H1 (cell line): ENCODE measurements around the gene NOP9. TPM values are rescaled to one million over a fixed set of nuclear protein-coding genes. Genes with fewer than 3 reads are reported as not detected.
A peak's percentile ranks its signal among the peaks of the same experiment; 100 is the strongest.

Experiments
- CTCF ChIA-PET: fragments of 300-600 bp; sonication (Branson Sonifier 250); formaldehyde crosslinking; loops from one replicate; lab custom pipeline; 2021; ENCODE audit not compliant: partially characterized antibody; lab: Charles Lee
- POLR2A ChIA-PET: fragments of 300-600 bp; sonication (Branson Sonifier 250); formaldehyde crosslinking; loops from one replicate; lab custom pipeline; 2021; ENCODE audit warnings: inconsistent platforms; ENCODE audit not compliant: partially characterized antibody; lab: Charles Lee
- DNase-seq, 2 experiments: peaks; one replicate each; pipeline versions ENCODE4 v3.0.0 to v3.0.0-alpha.2; 2010 to 2022; ENCODE audit warnings: low spot score in 2 of 2, low read depth in 1 of 2, mixed read lengths in 1 of 2
- FAIRE-seq: peaks from 2 replicates; lab custom pipeline; 2011; peaks lifted over from hg19 to GRCh38; lab: Jason Lieb, UNC
- H2AFZ ChIP-seq: 2 replicates; pipeline ENCODE4 v1.8.1; 2012; ENCODE audit warnings: low read length, inconsistent platforms
- H2AK5ac ChIP-seq: 2 replicates; pipeline ENCODE4 v1.6.1; 2013; ENCODE audit warnings: low read depth, low read length
- H2BK120ac ChIP-seq: replicated peaks from 2 replicates; pipeline ENCODE3; 2013; ENCODE audit warnings: low read depth, low read length, inconsistent platforms
- H2BK12ac ChIP-seq: 2 replicates; pipeline ENCODE4 v1.6.1; 2013; ENCODE audit warnings: low read depth, low read length
- H2BK15ac ChIP-seq: 2 replicates; pipeline ENCODE4 v1.6.1; 2013; ENCODE audit warnings: low read length
- H2BK20ac ChIP-seq: 2 replicates; pipeline ENCODE4 v1.6.1; 2013; ENCODE audit warnings: low read length
- H2BK5ac ChIP-seq: 2 replicates; pipeline ENCODE4 v1.6.1; 2013; ENCODE audit warnings: low read depth, low read length
- H3K14ac ChIP-seq: 2 replicates; pipeline ENCODE4 v1.6.1; 2013; ENCODE audit warnings: inconsistent platforms; ENCODE audit not compliant: insufficient read length
- H3K18ac ChIP-seq: 2 replicates; pipeline ENCODE4 v1.6.1; 2013; ENCODE audit warnings: low read length; ENCODE audit errors: extremely low read depth
- H3K23ac ChIP-seq: 2 replicates; pipeline ENCODE4 v1.6.1; 2013; ENCODE audit warnings: inconsistent platforms; ENCODE audit not compliant: insufficient read length
- H3K23me2 ChIP-seq: 2 replicates; pipeline ENCODE4 v1.6.1; 2013; ENCODE audit warnings: low read depth, low read length
- H3K27ac ChIP-seq: 2 replicates; pipeline ENCODE4 v1.6.1; 2011; ENCODE audit warnings: low read depth, low read length, inconsistent platforms
- H3K27me3 ChIP-seq, 4 experiments: replicated peaks in 1 of 4; 1 replicate in 1 of 4; 2 replicates in 3 of 4; pipeline versions ENCODE4 v1.6.1 to v1.8.1; 2011 to 2013; ENCODE audit warnings: low read length in 3 of 4, mild to moderate bottlenecking in 3 of 4, inconsistent platforms in 2 of 4, mixed read lengths in 2 of 4, moderate library complexity in 1 of 4; ENCODE audit not compliant: control insufficient read depth in 3 of 4, insufficient read depth in 3 of 4; ENCODE audit errors: extremely low read depth in 1 of 4
- H3K36me3 ChIP-seq, 4 experiments: 2 replicates each; pipeline versions ENCODE4 v1.6.1 to v1.8.1; 2011 to 2013; ENCODE audit warnings: mild to moderate bottlenecking in 4 of 4, low read length in 3 of 4, moderate library complexity in 2 of 4, control low read depth in 1 of 4, inconsistent platforms in 1 of 4; ENCODE audit not compliant: insufficient read depth in 4 of 4, control insufficient read depth in 2 of 4
- H3K4ac ChIP-seq: replicated peaks from 2 replicates; pipeline ENCODE3; 2013; ENCODE audit warnings: low read length, low read depth, mixed read lengths, inconsistent platforms; ENCODE audit not compliant: insufficient read length
- H3K4me1 ChIP-seq, 4 experiments: replicated peaks in 1 of 4; 1 replicate in 1 of 4; 2 replicates in 3 of 4; pipeline versions ENCODE4 v1.6.1 to v1.8.1; 2011 to 2013; ENCODE audit warnings: low read length in 3 of 4, inconsistent platforms in 2 of 4, mixed read lengths in 1 of 4; ENCODE audit not compliant: insufficient read depth in 4 of 4, control insufficient read depth in 3 of 4
- H3K4me2 ChIP-seq, 2 experiments: 2 replicates each; pipeline versions ENCODE4 v1.6.1 to v1.8.1; 2011 to 2013; ENCODE audit warnings: low read depth in 2 of 2, low read length in 2 of 2, control low read depth in 1 of 2, inconsistent platforms in 1 of 2, mild to moderate bottlenecking in 1 of 2; ENCODE audit not compliant: insufficient read depth in 1 of 2
- H3K4me3 ChIP-seq, 4 experiments: fragments of 200-600, 300-600 bp in 1 of 4; sonication (generic), shearing (Covaris generic), sonication (Bioruptor Twin) in 1 of 4; 2 replicates each; pipeline versions ENCODE4 v1.5.1 to v1.8.1; 2011 to 2016; ENCODE audit warnings: low read length in 4 of 4, low read depth in 3 of 4, control low read depth in 2 of 4, inconsistent platforms in 2 of 4, mild to moderate bottlenecking in 2 of 4, mixed read lengths in 1 of 4, moderate library complexity in 1 of 4; ENCODE audit not compliant: insufficient read depth in 2 of 4; ENCODE audit errors: extremely low read depth in 1 of 4
- H3K56ac ChIP-seq: replicated peaks from 2 replicates; pipeline ENCODE3; 2013; ENCODE audit warnings: low read depth, mild to moderate bottlenecking, mixed read lengths, low read length, inconsistent platforms; ENCODE audit not compliant: insufficient read length
- H3K79me1 ChIP-seq: 2 replicates; pipeline ENCODE4 v1.6.1; 2013; ENCODE audit warnings: low read depth, low read length, control low read depth
- H3K79me2 ChIP-seq, 2 experiments: 2 replicates each; pipeline versions ENCODE4 v1.6.1 to v1.8.1; 2012 to 2013; ENCODE audit warnings: low read length in 2 of 2, mild to moderate bottlenecking in 2 of 2, inconsistent platforms in 1 of 2; ENCODE audit not compliant: insufficient read depth in 2 of 2, control insufficient read depth in 1 of 2
- H3K9ac ChIP-seq, 4 experiments: replicated peaks in 1 of 4; 1 replicate in 1 of 4; 2 replicates in 3 of 4; pipeline versions ENCODE4 v1.6.1 to v1.8.1; 2011 to 2013; ENCODE audit warnings: low read depth in 3 of 4, low read length in 3 of 4, control low read depth in 2 of 4, mild to moderate bottlenecking in 2 of 4, moderate library complexity in 2 of 4, inconsistent platforms in 1 of 4; ENCODE audit errors: extremely low read depth in 1 of 4
- H3K9me3 ChIP-seq, 2 experiments: 2 replicates each; pipeline versions ENCODE4 v1.6.1 to v1.8.1; 2012 to 2013; ENCODE audit warnings: mild to moderate bottlenecking in 2 of 2, moderate library complexity in 2 of 2, control low read depth in 1 of 2, inconsistent platforms in 1 of 2, low read depth in 1 of 2, low read length in 1 of 2, mixed read lengths in 1 of 2; ENCODE audit not compliant: insufficient read depth in 2 of 2
- H4K20me1 ChIP-seq, 2 experiments: replicated peaks in 1 of 2; 2 replicates each; pipeline versions ENCODE3 to v1.8.1; 2011 to 2013; ENCODE audit warnings: inconsistent platforms in 2 of 2, low read length in 2 of 2, mild to moderate bottlenecking in 1 of 2; ENCODE audit not compliant: insufficient read depth in 2 of 2, control insufficient read depth in 1 of 2
- H4K5ac ChIP-seq: 2 replicates; pipeline ENCODE4 v1.6.1; 2013; ENCODE audit warnings: low read length, low read depth, mixed read lengths, inconsistent platforms; ENCODE audit not compliant: insufficient read length
- H4K8ac ChIP-seq: 2 replicates; pipeline ENCODE4 v1.8.0; 2013; ENCODE audit warnings: mild to moderate bottlenecking, moderate library complexity, low read length, inconsistent platforms; ENCODE audit not compliant: insufficient read depth; ENCODE audit errors: extremely low read depth
- H4K91ac ChIP-seq: replicated peaks from 2 replicates; pipeline ENCODE3; 2013; ENCODE audit warnings: low read length, mixed read lengths, inconsistent platforms; ENCODE audit not compliant: insufficient read length
- CTBP2 ChIP-seq: IDR thresholded peaks from 2 replicates; pipeline ENCODE4 v1.7.0; 2011; ENCODE audit warnings: borderline replicate concordance, mild to moderate bottlenecking, moderate library complexity, mixed read lengths, low read length; ENCODE audit not compliant: insufficient read depth, insufficient read length
- RAD21 ChIP-seq, 2 experiments: IDR thresholded peaks in 1 of 2; conservative IDR thresholded peaks in 1 of 2; 2 replicates each; pipeline ENCODE4 v1.6.1; 2011; ENCODE audit warnings: low read depth in 2 of 2, low read length in 2 of 2, improper control_type of control experiment in 1 of 2, inconsistent platforms in 1 of 2, mild to moderate bottlenecking in 1 of 2, moderate library complexity in 1 of 2
- WGBS, 2 experiments: shearing (Covaris generic) in 1 of 2; methylation state at CpG; one replicate each; pipeline versions ENCODE4 v1.1.6 to v1.1.7; 2013 to 2015; ENCODE audit warnings: low lambda C conversion rate in 2 of 2, mixed read lengths in 2 of 2, inconsistent platforms in 1 of 2, low coverage in 1 of 2, missing lambda C conversion rate in 1 of 2; ENCODE audit not compliant: insufficient replicate concordance in 2 of 2, insufficient coverage in 1 of 2, insufficient read length in 1 of 2; ENCODE audit errors: extremely low coverage in 1 of 2, missing lambda C conversion rate in 1 of 2; 5-methylcytosine and 5-hydroxymethylcytosine counted together
- polyA plus RNA-seq, 7 experiments: library from polyadenylated mRNA; depleted of rRNA in 3 of 7; stranded (reverse) in 5 of 7; unstranded in 2 of 7; fragments of >200 nt in 5 of 7; fragments of 200-250 nt in 2 of 7; gene quantifications; 1 replicate in 5 of 7; 2 replicates in 1 of 7; 4 replicates in 1 of 7; pipeline versions ENCODE4 v1.2.1 to v1.2.3, GENCODE V29; 2011 to 2013; ENCODE audit warnings: missing spikeins in 2 of 7, mixed read lengths in 2 of 7
- total RNA-seq: library from RNA; stranded (reverse); fragmentation: NEBNext Ultra II Directional; extraction: Animal tissue kit (Norgen Biotek cat#: 25700); gene quantifications from 2 replicates; pipeline ENCODE4 v1.2.1, GENCODE V29; 2021
- TF ChIP-seq, protein P1 (sequence below), 3 experiments: IDR thresholded peaks; 1 replicate in 2 of 3; 2 replicates in 1 of 3; pipeline versions ENCODE4 v1.5.1 to v1.6.1; 2011; ENCODE audit warnings: low read length in 3 of 3, mild to moderate bottlenecking in 3 of 3, inconsistent platforms in 2 of 3, low read depth in 1 of 3, moderate library complexity in 1 of 3; ENCODE audit not compliant: insufficient read depth in 1 of 3; ENCODE audit errors: control extremely low read depth in 1 of 3

The NOP9 gene
- total and polyA plus RNA-seq, 2 of the 8 experiments (the other 6 are each of a cell fraction or from before 2014, with no cell fraction given) = 17.8 to 34.8 TPM

DNA sequence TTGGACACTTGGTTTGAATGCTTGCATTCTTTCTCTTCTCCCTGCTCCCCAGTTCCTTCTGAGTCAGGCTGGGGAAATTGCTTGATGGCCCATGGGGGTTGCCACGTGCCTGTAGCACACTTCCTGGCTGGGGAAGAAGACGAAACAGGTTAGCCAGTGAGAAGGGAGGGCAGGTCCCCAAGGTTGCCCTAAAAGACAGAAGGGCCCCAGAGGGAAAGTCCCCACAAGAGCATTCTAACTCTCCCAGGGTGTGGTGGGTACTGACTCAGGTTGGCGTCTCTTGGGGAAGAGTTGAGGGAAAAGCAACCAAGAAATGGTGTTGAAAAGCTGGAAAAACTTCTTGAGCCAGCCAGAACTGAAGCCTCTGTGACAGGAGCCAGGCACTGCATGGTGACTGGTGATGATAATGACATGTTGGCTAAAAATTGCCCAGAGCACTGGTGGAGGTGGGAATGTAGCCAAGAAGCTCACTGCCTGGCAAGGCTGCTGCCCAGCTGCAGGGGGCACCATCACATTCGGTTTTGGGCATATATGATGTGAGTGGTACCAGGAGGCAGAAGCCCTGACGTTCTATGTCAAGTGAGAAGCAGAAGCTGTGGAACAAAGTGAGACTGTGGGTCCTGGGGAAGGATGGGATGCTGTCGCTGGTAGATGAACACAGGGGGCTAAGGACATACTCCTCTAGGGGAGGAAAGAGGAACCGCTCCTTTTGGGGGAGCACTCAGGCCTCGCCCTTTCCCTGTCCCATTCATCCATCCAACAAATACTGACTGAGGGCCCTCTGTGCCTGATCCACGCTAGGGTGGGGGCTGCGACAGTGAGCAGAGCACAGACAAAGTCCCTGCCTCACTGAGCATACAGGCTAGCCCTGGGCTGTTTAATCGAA, 20.1 kb upstream of the NOP9 start:
- Histone ChIP-seq H3K18ac (no peak overlapping the region), H2BK120ac (no peak overlapping the region), H2AFZ (no peak overlapping the region), H3K36me3 (no peaks in the 10 kb centered on the region), H4K20me1 (peaks cover 0 to 3% of the 10 kb centered on the region in 2 experiments), H3K56ac (no peak overlapping the region), H3K23ac (no peak overlapping the region), H4K8ac (no peak overlapping the region), H2BK15ac (no peak overlapping the region), H4K5ac (no peak overlapping the region), H2BK5ac (no peak overlapping the region), H3K14ac (no peak overlapping the region), H3K27ac (no peak overlapping the region), H3K9ac (no peak overlapping the region; a peak in 1 of 7 replicates), H3K79me1 (no peaks in the 10 kb centered on the region; the same call in 1 of the 2 replicates), H3K4me3 (no peak overlapping the region), H3K4ac (no peak overlapping the region), H2BK12ac (no peak overlapping the region), H4K91ac (no peak overlapping the region), H3K79me2 (no peaks in the 10 kb centered on the region), H3K4me1 (no peaks in the 10 kb centered on the region), H2AK5ac (no peak overlapping the region), H3K9me3 (no peaks in the 10 kb centered on the region), H2BK20ac (no peak overlapping the region), H3K23me2 (no peaks in the 10 kb centered on the region), H3K27me3 (no peaks in the 10 kb centered on the region), H3K4me2 (no peak overlapping the region)
- FAIRE-seq (no peak), DNase-seq (no peak)
- WGBS, 2 experiments = 80% methylated on average over 11 of the region's 11 CpGs; no CpG with 5 or more reads in 1 of the 2 experiments
- TF ChIP-seq, protein P1, sequence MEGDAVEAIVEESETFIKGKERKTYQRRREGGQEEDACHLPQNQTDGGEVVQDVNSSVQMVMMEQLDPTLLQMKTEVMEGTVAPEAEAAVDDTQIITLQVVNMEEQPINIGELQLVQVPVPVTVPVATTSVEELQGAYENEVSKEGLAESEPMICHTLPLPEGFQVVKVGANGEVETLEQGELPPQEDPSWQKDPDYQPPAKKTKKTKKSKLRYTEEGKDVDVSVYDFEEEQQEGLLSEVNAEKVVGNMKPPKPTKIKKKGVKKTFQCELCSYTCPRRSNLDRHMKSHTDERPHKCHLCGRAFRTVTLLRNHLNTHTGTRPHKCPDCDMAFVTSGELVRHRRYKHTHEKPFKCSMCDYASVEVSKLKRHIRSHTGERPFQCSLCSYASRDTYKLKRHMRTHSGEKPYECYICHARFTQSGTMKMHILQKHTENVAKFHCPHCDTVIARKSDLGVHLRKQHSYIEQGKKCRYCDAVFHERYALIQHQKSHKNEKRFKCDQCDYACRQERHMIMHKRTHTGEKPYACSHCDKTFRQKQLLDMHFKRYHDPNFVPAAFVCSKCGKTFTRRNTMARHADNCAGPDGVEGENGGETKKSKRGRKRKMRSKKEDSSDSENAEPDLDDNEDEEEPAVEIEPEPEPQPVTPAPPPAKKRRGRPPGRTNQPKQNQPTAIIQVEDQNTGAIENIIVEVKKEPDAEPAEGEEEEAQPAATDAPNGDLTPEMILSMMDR (IDR thresholded peaks at IDR 0.05; ENCODE audit: control extremely low read depth in 1 of 3, insufficient read depth in 1 of 3, low read depth in 1 of 3, low read length in 3 of 3) = peak; percentile 27 to 52 (median 51); a peak in 2 of 4 replicates
- TF ChIP-seq RAD21 (IDR thresholded peaks at IDR 0.05 in 1 of 2, conservative IDR thresholded peaks at IDR 0.05 in 1 of 2; ENCODE audit: low read depth in 2 of 2, low read length in 2 of 2) = peak; percentile 10 to 28; a peak in 2 of 4 replicates
- no peak for TF ChIP-seq CTBP2
- POLR2A ChIA-PET = interaction anchor here (0.9 to 3.5 kb wide), 7 partner anchors 8 to 103 kb away, joined by 3 to 25 read pairs (median 4); partner anchors contain the start of genes CHMP4A and RABGGTA
- CTCF ChIA-PET = interaction anchor here (0.7 to 11.5 kb wide), 12 partner anchors 8 to 152 kb away, joined by 3 to 137 read pairs (median 8); partner anchors contain the start of genes CIDEB, DHRS1, LTB4R2 and NOP9
